Measurements from ENCODE around the gene CCDC136.

CCDC136 gene

GRCh38 chr7:128854396-128854795 is 62.6 kb downstream of the CCDC136 start:
- H3K9me3 Mint-ChIP-seq = no peaks in the 10 kb centered on the region
- no peaks in the 10 kb centered on the region for H3K36me3 Mint-ChIP-seq
- H3K4me1 Mint-ChIP-seq = no peaks in the 10 kb centered on the region
- no peak overlapping the region for H3K27ac Mint-ChIP-seq
- no peaks in the 10 kb centered on the region for H3K27me3 Mint-ChIP-seq
- H3K4me3 Mint-ChIP-seq = no peak overlapping the region

- Mint-ChIP-seq H3K4me1 (no peaks in the 10 kb centered on the region), H3K27ac (no peak overlapping the region), H3K36me3 (no peaks in the 10 kb centered on the region), H3K4me3 (no peak overlapping the region), H3K9me3 (no peaks in the 10 kb centered on the region), H3K27me3 (no peaks in the 10 kb centered on the region)
Observed at GRCh38 chr7:128855559-128855958, 63.8 kb downstream of the CCDC136 start.

GRCh38 chr7:128856001-128856718 is 64.4 kb downstream of the CCDC136 start:
- Mint-ChIP-seq H3K27me3 (no peaks in the 10 kb centered on the region), H3K4me3 (no peak overlapping the region), H3K27ac (no peak overlapping the region), H3K4me1 (no peaks in the 10 kb centered on the region), H3K9me3 (no peaks in the 10 kb centered on the region), H3K36me3 (no peaks in the 10 kb centered on the region)

- peaks cover 10% of the 10 kb centered on the region for H3K4me1 Mint-ChIP-seq
- no peak overlapping the region for H3K4me3 Mint-ChIP-seq
- peaks cover 1% of the 10 kb centered on the region for H3K36me3 Mint-ChIP-seq
- H3K27ac Mint-ChIP-seq = no peak overlapping the region
- no peaks in the 10 kb centered on the region for H3K9me3 Mint-ChIP-seq
- no peaks in the 10 kb centered on the region for H3K27me3 Mint-ChIP-seq
Observed at GRCh38 chr7:128858380-128859231, 66.8 kb downstream of the CCDC136 start.

- H3K4me3 Mint-ChIP-seq = no peak overlapping the region
- H3K9me3 Mint-ChIP-seq = no peaks in the 10 kb centered on the region
- no peaks in the 10 kb centered on the region for H3K27me3 Mint-ChIP-seq
- H3K36me3 Mint-ChIP-seq = peaks cover 1% of the 10 kb centered on the region
- H3K4me1 Mint-ChIP-seq = peaks cover 16% of the 10 kb centered on the region
- H3K27ac Mint-ChIP-seq = no peak overlapping the region
Observed at GRCh38 chr7:128859232-128860157, 67.7 kb downstream of the CCDC136 start.

- Mint-ChIP-seq H3K9me3 (no peaks in the 10 kb centered on the region), H3K36me3 (peaks cover 1% of the 10 kb centered on the region), H3K27me3 (no peaks in the 10 kb centered on the region), H3K27ac (no peak overlapping the region), H3K4me3 (no peak overlapping the region), H3K4me1 (peaks cover 26% of the 10 kb centered on the region)
Observed at GRCh38 chr7:128860158-128861073, 68.6 kb downstream of the CCDC136 start.

- Mint-ChIP-seq H3K36me3 (peaks cover 6% of the 10 kb centered on the region), H3K4me3 (peak overlapping the region; percentile 97), H3K9me3 (no peaks in the 10 kb centered on the region), H3K4me1 (peaks cover 30% of the 10 kb centered on the region), H3K27me3 (no peaks in the 10 kb centered on the region), H3K27ac (peak overlapping the region; percentile 95)
Observed at GRCh38 chr7:128861957-128862570, 70.3 kb downstream of the CCDC136 start.

GRCh38 chr7:128862571-128863432 is 71.0 kb downstream of the CCDC136 start, which contains the start of gene ATP6V1F:
Gene ATP6V1F, plus strand, starts transcription at chr7:128862856. Its CDS starts 49 bp downstream, at chr7:128862905.
- Mint-ChIP-seq H3K36me3 (peaks cover 6% of the 10 kb centered on the region), H3K9me3 (no peaks in the 10 kb centered on the region), H3K27ac (peak within 1 kb of the TSS; percentile 95), H3K27me3 (no peaks in the 10 kb centered on the region), H3K4me1 (peaks cover 32% of the 10 kb centered on the region), H3K4me3 (peak within 1 kb of the TSS; percentile 97)

- Mint-ChIP-seq H3K4me3 (peak overlapping the region; percentile 97), H3K27me3 (no peaks in the 10 kb centered on the region), H3K36me3 (peaks cover 6% of the 10 kb centered on the region), H3K4me1 (peaks cover 34% of the 10 kb centered on the region), H3K27ac (peak overlapping the region; percentile 95), H3K9me3 (no peaks in the 10 kb centered on the region)
Observed at GRCh38 chr7:128863433-128863989, 71.7 kb downstream of the CCDC136 start.

GRCh38 chr7:128865303-128865702 is 73.5 kb downstream of the CCDC136 start:
- Mint-ChIP-seq H3K27ac (no peak overlapping the region), H3K4me3 (no peak overlapping the region), H3K36me3 (peaks cover 6% of the 10 kb centered on the region), H3K4me1 (peaks cover 41% of the 10 kb centered on the region), H3K27me3 (no peaks in the 10 kb centered on the region), H3K9me3 (no peaks in the 10 kb centered on the region)

GRCh38 chr7:128865996-128866877 is 74.5 kb downstream of the CCDC136 start:
- no peaks in the 10 kb centered on the region for H3K27me3 Mint-ChIP-seq
- H3K27ac Mint-ChIP-seq = no peak overlapping the region
- H3K4me3 Mint-ChIP-seq = no peak overlapping the region
- peaks cover 6% of the 10 kb centered on the region for H3K36me3 Mint-ChIP-seq
- peaks cover 43% of the 10 kb centered on the region for H3K4me1 Mint-ChIP-seq
- H3K9me3 Mint-ChIP-seq = no peaks in the 10 kb centered on the region

- Mint-ChIP-seq H3K4me1 (peaks cover 40% of the 10 kb centered on the region), H3K36me3 (peaks cover 6% of the 10 kb centered on the region), H3K27me3 (no peaks in the 10 kb centered on the region), H3K27ac (no peak overlapping the region), H3K4me3 (no peak overlapping the region), H3K9me3 (no peaks in the 10 kb centered on the region)
Observed at GRCh38 chr7:128867241-128867640, 75.5 kb downstream of the CCDC136 start.

All from activated naive CD4-positive, alpha-beta T cell treated with anti-CD3 and anti-CD28 coated beads, Interleukin-2, amount 50 U/mL, for 24 hours (primary cell).